ENCODE measurements around the gene PAQR3. TPM values are rescaled to one million over a fixed set of nuclear protein-coding genes. Genes with fewer than 3 reads are reported as not detected.

Gene PAQR3
- total and polyA plus RNA-seq, 2 donors (not counting 1 experiment from before 2014, with no cell fraction given) = 15.5 to 37.6 TPM

DNA sequence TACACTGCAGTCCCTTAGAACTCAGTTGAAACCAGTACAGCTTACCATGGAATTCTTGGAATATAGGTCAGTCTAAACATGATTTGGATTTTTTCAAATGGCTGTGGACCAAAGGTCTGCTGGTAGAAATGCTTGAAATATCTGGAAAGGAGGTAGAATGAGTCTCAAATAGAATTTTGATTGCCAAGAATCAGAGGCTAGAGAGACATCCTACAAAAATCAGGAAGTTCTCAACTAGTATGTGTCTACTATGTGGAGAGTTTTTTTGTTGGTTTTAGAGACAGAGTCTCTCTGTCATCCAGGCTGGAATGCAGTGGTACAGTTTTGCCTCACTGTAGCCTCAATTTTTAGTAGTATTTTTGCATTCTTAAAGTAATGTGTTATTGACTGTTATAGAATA is 53.6 kb downstream of the PAQR3 start:
- DNase-seq (ENCODE audit: low read depth in 2 of 2) = peak in 1 of 2 donors; percentile 64
- H3K27ac ChIP-seq (ENCODE audit: insufficient read depth, low read length) = no peak overlapping the region

DNA sequence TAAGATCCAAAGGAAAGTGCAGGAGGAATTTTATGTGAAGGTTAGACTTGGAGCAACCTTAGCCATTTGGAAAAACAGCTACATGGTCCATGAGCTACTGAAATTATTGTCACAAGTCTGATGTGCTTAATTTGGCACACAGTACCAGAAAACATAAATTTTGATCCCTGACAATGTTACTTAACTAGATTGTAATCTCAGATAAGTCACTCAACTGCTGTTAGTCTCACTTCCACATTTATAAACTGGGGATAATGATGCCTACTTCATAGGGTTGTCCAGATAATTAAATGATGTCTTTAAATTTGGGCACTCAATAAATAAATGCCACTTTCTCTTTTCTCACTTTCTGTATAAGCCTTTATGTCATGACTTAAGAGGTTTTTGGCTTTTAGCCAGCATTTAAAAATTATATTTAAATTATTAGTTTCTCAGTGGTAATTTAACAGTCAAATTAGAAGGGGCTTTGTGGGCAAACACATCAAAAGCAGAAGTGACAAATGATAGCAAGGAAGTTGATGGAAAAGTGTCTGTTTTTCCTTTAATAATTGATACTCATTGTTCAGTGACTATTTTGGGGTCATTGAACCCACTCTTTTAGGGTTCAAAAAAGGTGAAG is 58.3 kb downstream of the PAQR3 start:
- no peak for DNase-seq (ENCODE audit: low read depth in 2 of 2)
- H3K4me3 ChIP-seq (replicated peaks in 1 of 4; ENCODE audit: control extremely low read depth in 1 of 4, insufficient read depth in 1 of 4, low read depth in 3 of 4, low read length in 4 of 4) = no peak overlapping the region
- H3K79me2 ChIP-seq (ENCODE audit: control insufficient read depth, insufficient read depth, low read length) = no peaks in the 10 kb centered on the region
- H4K20me1 ChIP-seq (ENCODE audit: control insufficient read depth, extremely low read depth, insufficient read depth, low read length) = no peaks in the 10 kb centered on the region
- no peak overlapping the region for H3K9ac ChIP-seq (ENCODE audit: insufficient read depth, low read length)
- no peaks in the 10 kb centered on the region for H3K27me3 ChIP-seq (ENCODE audit: control insufficient read depth, insufficient read depth, low read length)
- H3K4me1 ChIP-seq (ENCODE audit: control insufficient read depth, extremely low read depth, insufficient read depth, low read length) = no peaks in the 10 kb centered on the region
- H2AFZ ChIP-seq (ENCODE audit: low read length) = no peak overlapping the region
- TF ChIP-seq, protein P1, sequence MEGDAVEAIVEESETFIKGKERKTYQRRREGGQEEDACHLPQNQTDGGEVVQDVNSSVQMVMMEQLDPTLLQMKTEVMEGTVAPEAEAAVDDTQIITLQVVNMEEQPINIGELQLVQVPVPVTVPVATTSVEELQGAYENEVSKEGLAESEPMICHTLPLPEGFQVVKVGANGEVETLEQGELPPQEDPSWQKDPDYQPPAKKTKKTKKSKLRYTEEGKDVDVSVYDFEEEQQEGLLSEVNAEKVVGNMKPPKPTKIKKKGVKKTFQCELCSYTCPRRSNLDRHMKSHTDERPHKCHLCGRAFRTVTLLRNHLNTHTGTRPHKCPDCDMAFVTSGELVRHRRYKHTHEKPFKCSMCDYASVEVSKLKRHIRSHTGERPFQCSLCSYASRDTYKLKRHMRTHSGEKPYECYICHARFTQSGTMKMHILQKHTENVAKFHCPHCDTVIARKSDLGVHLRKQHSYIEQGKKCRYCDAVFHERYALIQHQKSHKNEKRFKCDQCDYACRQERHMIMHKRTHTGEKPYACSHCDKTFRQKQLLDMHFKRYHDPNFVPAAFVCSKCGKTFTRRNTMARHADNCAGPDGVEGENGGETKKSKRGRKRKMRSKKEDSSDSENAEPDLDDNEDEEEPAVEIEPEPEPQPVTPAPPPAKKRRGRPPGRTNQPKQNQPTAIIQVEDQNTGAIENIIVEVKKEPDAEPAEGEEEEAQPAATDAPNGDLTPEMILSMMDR (conservative IDR thresholded peaks at IDR 0.05 in 1 of 2, IDR thresholded peaks at IDR 0.05 in 1 of 2; ENCODE audit: low read depth in 1 of 2, low read length in 2 of 2) = no peak
- TF ChIP-seq EZH2 (IDR thresholded peaks at IDR 0.05; ENCODE audit: low read length, missing control alignments) = no peak
- H3K4me2 ChIP-seq (ENCODE audit: extremely low read depth, insufficient read depth, low read length) = no peak overlapping the region
- no peak overlapping the region for H3K27ac ChIP-seq (ENCODE audit: insufficient read depth, low read length)
- peaks cover 5% of the 10 kb centered on the region for H3K36me3 ChIP-seq (ENCODE audit: control insufficient read depth, insufficient read depth, low read length)
- H3K9me3 ChIP-seq (ENCODE audit: control insufficient read depth, insufficient read depth, low read depth, low read length) = no peaks in the 10 kb centered on the region

More for the DNA sequence above, 53.6 kb downstream of the PAQR3 start:
- H3K27me3 ChIP-seq (ENCODE audit: control insufficient read depth, insufficient read depth, low read length) = no peaks in the 10 kb centered on the region
- H3K9me3 ChIP-seq (ENCODE audit: control insufficient read depth, insufficient read depth, low read depth, low read length) = no peaks in the 10 kb centered on the region
- H3K4me3 ChIP-seq (replicated peaks in 1 of 4; ENCODE audit: control extremely low read depth in 1 of 4, insufficient read depth in 1 of 4, low read depth in 3 of 4, low read length in 4 of 4) = no peak overlapping the region
- no peak overlapping the region for H3K4me2 ChIP-seq (ENCODE audit: extremely low read depth, insufficient read depth, low read length)
- no peak overlapping the region for H3K9ac ChIP-seq (ENCODE audit: insufficient read depth, low read length)
- no peak for TF ChIP-seq EZH2 (IDR thresholded peaks at IDR 0.05; ENCODE audit: low read length, missing control alignments)
- TF ChIP-seq, protein P1 (conservative IDR thresholded peaks at IDR 0.05 in 1 of 2, IDR thresholded peaks at IDR 0.05 in 1 of 2; ENCODE audit: low read depth in 1 of 2, low read length in 2 of 2) = no peak
- H2AFZ ChIP-seq (ENCODE audit: low read length) = no peak overlapping the region
- no peaks in the 10 kb centered on the region for H3K79me2 ChIP-seq (ENCODE audit: control insufficient read depth, insufficient read depth, low read length)
- H3K4me1 ChIP-seq (ENCODE audit: control insufficient read depth, extremely low read depth, insufficient read depth, low read length) = no peaks in the 10 kb centered on the region
- H3K36me3 ChIP-seq (ENCODE audit: control insufficient read depth, insufficient read depth, low read length) = peaks cover 3% of the 10 kb centered on the region
- no peaks in the 10 kb centered on the region for H4K20me1 ChIP-seq (ENCODE audit: control insufficient read depth, extremely low read depth, insufficient read depth, low read length)

DNA sequence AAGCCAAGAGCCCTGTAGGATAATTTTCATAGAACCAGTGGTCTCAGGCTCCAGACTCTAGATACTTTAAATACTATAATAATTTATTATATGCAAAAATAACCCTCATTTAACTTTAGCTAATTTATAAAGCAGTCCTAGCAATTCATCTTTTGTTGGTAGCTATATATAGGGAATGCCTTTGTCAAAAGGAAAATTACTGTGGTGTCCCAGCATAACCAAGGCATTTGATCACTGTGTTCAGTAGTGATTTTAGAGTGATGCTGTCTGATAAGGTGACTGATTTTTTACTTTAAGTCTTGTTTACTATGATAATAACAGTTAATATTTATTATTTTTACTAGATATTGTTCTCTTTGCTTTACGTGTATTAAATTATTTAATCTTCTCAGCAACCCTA is 61.2 kb downstream of the PAQR3 start:
- Histone ChIP-seq H3K4me2 (ENCODE audit: extremely low read depth, insufficient read depth, low read length) (no peak overlapping the region), H3K27me3 (ENCODE audit: control insufficient read depth, insufficient read depth, low read length) (no peaks in the 10 kb centered on the region), H3K9ac (ENCODE audit: insufficient read depth, low read length) (no peak overlapping the region), H3K79me2 (ENCODE audit: control insufficient read depth, insufficient read depth, low read length) (no peaks in the 10 kb centered on the region), H3K9me3 (ENCODE audit: control insufficient read depth, insufficient read depth, low read depth, low read length) (no peaks in the 10 kb centered on the region), H3K27ac (ENCODE audit: insufficient read depth, low read length) (no peak overlapping the region), H3K36me3 (ENCODE audit: control insufficient read depth, insufficient read depth, low read length) (peaks cover 4% of the 10 kb centered on the region), H3K4me1 (ENCODE audit: control insufficient read depth, extremely low read depth, insufficient read depth, low read length) (no peaks in the 10 kb centered on the region), H2AFZ (ENCODE audit: low read length) (no peak overlapping the region), H3K4me3 (replicated peaks in 1 of 4; ENCODE audit: control extremely low read depth in 1 of 4, insufficient read depth in 1 of 4, low read depth in 3 of 4, low read length in 4 of 4) (no peak overlapping the region), H4K20me1 (ENCODE audit: control insufficient read depth, extremely low read depth, insufficient read depth, low read length) (no peaks in the 10 kb centered on the region)
- TF ChIP-seq EZH2 (IDR thresholded peaks at IDR 0.05; ENCODE audit: low read length, missing control alignments) = no peak
- DNase-seq (ENCODE audit: low read depth in 2 of 2) = no peak

Data from fibroblast of lung (primary cell).